ENCODE data around the gene S100A8. TPM values are rescaled to one million over a fixed set of nuclear protein-coding genes. Genes with fewer than 3 reads are reported as not detected.

S100A8 gene
- total and polyA plus RNA-seq, 2 experiments from 2014 or later = not detected

DNA sequence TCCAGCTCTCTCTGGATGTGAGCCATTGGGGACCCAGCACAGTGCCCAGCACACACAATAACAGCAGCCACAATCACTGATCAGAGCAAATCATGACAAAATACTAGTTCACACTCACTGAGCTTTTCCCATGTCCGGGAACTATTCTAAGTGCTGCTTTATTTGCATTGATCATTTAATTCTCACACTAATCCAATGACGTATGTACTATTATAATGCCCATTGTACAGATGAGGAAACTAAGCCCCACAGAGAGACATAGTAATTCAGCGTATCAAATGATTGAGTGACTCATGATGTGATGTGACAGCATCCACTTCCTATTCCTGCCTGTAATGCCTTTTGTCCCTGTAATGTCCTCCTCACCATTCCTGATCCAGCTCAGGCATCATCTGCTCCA lies 1.9 kb upstream of the S100A8 start:
- Histone ChIP-seq H3K27ac (no peak overlapping the region), H3F3A (ENCODE audit: insufficient read depth) (no peaks in the 10 kb centered on the region), H3K4me1 (ENCODE audit: insufficient read depth) (no peaks in the 10 kb centered on the region), H3K9me3 (ENCODE audit: low read depth) (no peaks in the 10 kb centered on the region), H3K27me3 (replicated peaks; ENCODE audit: insufficient read depth) (peaks cover 24% of the 10 kb centered on the region), H2AFZ (no peak overlapping the region), H3K79me2 (ENCODE audit: insufficient read depth) (no peaks in the 10 kb centered on the region), H4K20me1 (ENCODE audit: insufficient read depth) (no peaks in the 10 kb centered on the region), H3K4me2 (ENCODE audit: unreplicated experiment) (no peak overlapping the region), H3K9ac (no peak overlapping the region), H3K36me3 (ENCODE audit: low read depth) (no peaks in the 10 kb centered on the region), H3K4me3 (no peak overlapping the region), H3K9me2 (ENCODE audit: insufficient read depth) (no peaks in the 10 kb centered on the region)
- no peak for DNase-seq
- WGBS, 2 experiments (ENCODE audit: low coverage in 1 of 2, low lambda C conversion rate in 2 of 2, missing lambda C conversion rate in 2 of 2) = 61 to 65% methylated on average over 3 of the region's 3 CpGs
- in situ Hi-C loops (cut with MboI) = no loop called here
- TF ChIP-seq EZH2phosphoT487 (IDR thresholded peaks at IDR 0.05; ENCODE audit: insufficient read depth, low read depth) (no peak), EZH2 (IDR thresholded peaks at IDR 0.05; ENCODE audit: insufficient read depth, poor library complexity, severe bottlenecking) (no peak)

DNA sequence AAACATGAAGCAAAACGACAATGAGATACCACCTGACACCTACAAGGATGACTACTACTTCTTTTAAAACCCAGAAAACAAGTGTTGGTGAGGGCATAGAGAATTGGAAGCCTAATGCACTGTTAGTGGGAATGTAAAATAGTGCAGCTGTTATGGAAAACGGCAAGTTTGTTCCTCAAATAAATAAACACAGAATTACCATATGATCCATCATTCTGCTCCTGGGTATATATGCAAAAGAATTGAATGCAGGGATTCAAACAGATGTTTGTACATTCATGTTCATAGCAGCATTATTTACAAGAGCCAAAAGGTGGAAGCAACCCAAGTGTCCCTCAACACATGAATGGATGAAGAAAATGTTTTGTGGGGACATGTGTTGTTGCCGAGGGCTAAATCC lies 1.4 kb upstream of the S100A8 start:
- no peaks in the 10 kb centered on the region for H4K20me1 ChIP-seq (ENCODE audit: insufficient read depth)
- no peaks in the 10 kb centered on the region for H3K9me3 ChIP-seq (ENCODE audit: low read depth)
- H3K4me2 ChIP-seq (ENCODE audit: unreplicated experiment) = no peak overlapping the region
- H3K9ac ChIP-seq = no peak overlapping the region
- H3K27me3 ChIP-seq (replicated peaks; ENCODE audit: insufficient read depth) = peaks cover 24% of the 10 kb centered on the region
- no peaks in the 10 kb centered on the region for H3K36me3 ChIP-seq (ENCODE audit: low read depth)
- TF ChIP-seq EZH2 (IDR thresholded peaks at IDR 0.05; ENCODE audit: insufficient read depth, poor library complexity, severe bottlenecking) = no peak
- no peak for TF ChIP-seq EZH2phosphoT487 (IDR thresholded peaks at IDR 0.05; ENCODE audit: insufficient read depth, low read depth)
- no peaks in the 10 kb centered on the region for H3F3A ChIP-seq (ENCODE audit: insufficient read depth)
- no peak overlapping the region for H3K4me3 ChIP-seq
- no peaks in the 10 kb centered on the region for H3K4me1 ChIP-seq (ENCODE audit: insufficient read depth)
- no peak overlapping the region for H2AFZ ChIP-seq
- no peak overlapping the region for H3K27ac ChIP-seq
- H3K9me2 ChIP-seq (ENCODE audit: insufficient read depth) = no peaks in the 10 kb centered on the region
- no peaks in the 10 kb centered on the region for H3K79me2 ChIP-seq (ENCODE audit: insufficient read depth)
- WGBS, 2 experiments (ENCODE audit: low coverage in 1 of 2, low lambda C conversion rate in 2 of 2, missing lambda C conversion rate in 2 of 2) = 10 to 17% methylated on average over 3 of the region's 3 CpGs
- in situ Hi-C loops (cut with MboI) = no loop called here
- no peak for DNase-seq

DNA sequence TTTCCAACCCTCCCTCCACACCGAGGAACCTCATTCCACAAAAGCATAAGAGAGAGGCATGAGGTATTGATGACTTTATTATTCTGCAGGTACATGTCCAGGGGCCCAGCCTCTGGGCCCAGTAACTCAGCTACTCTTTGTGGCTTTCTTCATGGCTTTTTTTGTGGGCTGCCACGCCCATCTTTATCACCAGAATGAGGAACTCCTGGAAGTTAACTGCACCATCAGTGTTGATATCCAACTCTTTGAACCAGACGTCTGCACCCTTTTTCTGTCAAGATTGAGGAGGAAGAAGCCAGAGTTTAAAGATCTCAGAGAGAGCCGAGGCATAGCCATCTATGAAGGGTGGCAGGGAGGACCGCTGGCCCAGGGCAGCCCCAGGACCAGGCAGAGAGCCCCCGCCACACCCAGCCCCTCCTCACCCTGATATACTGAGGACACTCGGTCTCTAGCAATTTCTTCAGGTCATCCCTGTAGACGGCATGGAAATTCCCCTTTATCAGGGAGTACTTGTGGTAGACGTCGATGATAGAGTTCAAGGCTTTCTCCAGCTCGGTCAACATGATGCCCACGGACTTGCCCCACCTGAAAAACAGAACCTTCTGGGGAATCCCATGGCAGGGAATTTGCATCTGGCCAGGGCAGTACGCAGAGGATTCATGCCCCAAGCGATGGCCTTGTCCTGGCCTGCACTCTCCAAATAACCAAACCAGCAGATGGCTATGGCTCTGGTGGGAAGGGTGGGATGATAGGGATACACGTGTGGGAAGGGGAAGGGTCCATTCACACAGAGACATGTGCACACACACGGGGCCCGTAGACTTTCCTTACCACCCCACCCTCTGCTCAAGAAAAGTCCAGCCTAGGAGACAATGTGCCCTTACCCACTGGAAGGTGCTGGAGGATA lies 647 bp downstream of the S100A8 start:
- Histone ChIP-seq H3K4me1 (ENCODE audit: insufficient read depth) (no peaks in the 10 kb centered on the region), H3K9ac (no peak overlapping the region), H3K4me3 (no peak overlapping the region), H3K27me3 (replicated peaks; ENCODE audit: insufficient read depth) (peaks cover 28% of the 10 kb centered on the region), H3F3A (ENCODE audit: insufficient read depth) (no peaks in the 10 kb centered on the region), H4K20me1 (ENCODE audit: insufficient read depth) (no peaks in the 10 kb centered on the region), H3K27ac (no peak overlapping the region), H3K79me2 (ENCODE audit: insufficient read depth) (no peaks in the 10 kb centered on the region), H3K9me2 (ENCODE audit: insufficient read depth) (no peaks in the 10 kb centered on the region), H3K9me3 (ENCODE audit: low read depth) (no peaks in the 10 kb centered on the region), H2AFZ (no peak overlapping the region), H3K36me3 (ENCODE audit: low read depth) (no peaks in the 10 kb centered on the region), H3K4me2 (ENCODE audit: unreplicated experiment) (no peak overlapping the region)
- WGBS, 2 experiments (ENCODE audit: low coverage in 1 of 2, low lambda C conversion rate in 2 of 2, missing lambda C conversion rate in 2 of 2) = 32 to 35% methylated on average over 15 to 17 of the region's 17 CpGs
- no peak for DNase-seq
- in situ Hi-C loops (cut with MboI) = no loop called here
- TF ChIP-seq EZH2phosphoT487 (IDR thresholded peaks at IDR 0.05; ENCODE audit: insufficient read depth, low read depth) (no peak), EZH2 (IDR thresholded peaks at IDR 0.05; ENCODE audit: insufficient read depth, poor library complexity, severe bottlenecking) (no peak)

DNA sequence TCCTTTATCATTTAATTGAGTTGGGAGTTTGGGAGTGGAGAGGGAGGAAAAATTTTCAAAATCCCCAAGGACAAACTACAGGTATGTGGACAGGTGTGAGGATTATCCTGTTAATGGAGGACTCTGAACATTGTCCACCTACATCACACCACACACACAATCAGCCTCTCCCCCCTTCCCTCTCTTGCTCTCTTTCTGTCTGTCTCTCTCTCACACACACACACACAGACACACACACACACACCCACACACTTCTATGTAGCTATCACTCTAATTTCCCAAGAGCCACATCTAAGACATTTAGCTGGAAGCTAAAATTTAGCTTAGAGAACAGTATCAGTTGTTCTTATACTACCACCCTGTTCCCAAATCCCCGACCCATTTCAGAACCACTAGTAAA lies 1.5 kb downstream of the S100A8 start:
- WGBS, 2 experiments (ENCODE audit: low coverage in 1 of 2, low lambda C conversion rate in 2 of 2, missing lambda C conversion rate in 2 of 2) = 29 to 33% methylated on average over 1 of the region's 1 CpG

More for the DNA sequence above, 1.5 kb downstream of the S100A8 start:
- Histone ChIP-seq H3K36me3 (ENCODE audit: low read depth) (no peaks in the 10 kb centered on the region), H3K9me2 (ENCODE audit: insufficient read depth) (no peaks in the 10 kb centered on the region), H3K4me3 (no peak overlapping the region), H3K4me2 (ENCODE audit: unreplicated experiment) (no peak overlapping the region), H3K9ac (no peak overlapping the region), H2AFZ (no peak overlapping the region), H3K4me1 (ENCODE audit: insufficient read depth) (no peaks in the 10 kb centered on the region), H3K79me2 (ENCODE audit: insufficient read depth) (no peaks in the 10 kb centered on the region), H3K27me3 (replicated peaks; ENCODE audit: insufficient read depth) (peaks cover 28% of the 10 kb centered on the region), H3K27ac (no peak overlapping the region), H3F3A (ENCODE audit: insufficient read depth) (no peaks in the 10 kb centered on the region), H3K9me3 (ENCODE audit: low read depth) (no peaks in the 10 kb centered on the region), H4K20me1 (ENCODE audit: insufficient read depth) (no peaks in the 10 kb centered on the region)
- in situ Hi-C loops (cut with MboI) = no loop called here
- TF ChIP-seq EZH2 (IDR thresholded peaks at IDR 0.05; ENCODE audit: insufficient read depth, poor library complexity, severe bottlenecking) (no peak), EZH2phosphoT487 (IDR thresholded peaks at IDR 0.05; ENCODE audit: insufficient read depth, low read depth) (no peak)
- no peak for DNase-seq
